Activated effector memory CD4-positive, alpha-beta T cell treated with Interleukin-2 at 50 U/mL for 16 hours (primary cell): ENCODE measurements around the gene SDHAF1.
"Not testable (repeated sequence)": the region's sequence is repeated elsewhere in the genome, so short reads cannot be mapped to it uniquely, and the experiment has no call there.

Experiments used
- DNase-seq: peaks from one replicate; pipeline ENCODE4 v3.0.0-alpha.2; 2020

The SDHAF1 gene, protein sequence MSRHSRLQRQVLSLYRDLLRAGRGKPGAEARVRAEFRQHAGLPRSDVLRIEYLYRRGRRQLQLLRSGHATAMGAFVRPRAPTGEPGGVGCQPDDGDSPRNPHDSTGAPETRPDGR

GRCh38 chr19:35995048-35995993 is at the start of gene SDHAF1:
Gene SDHAF1 (plus strand): TSS chr19:35995188. CDS start chr19:35995275, 87 bp downstream.
- DNase-seq = peak; percentile 89

DNA sequence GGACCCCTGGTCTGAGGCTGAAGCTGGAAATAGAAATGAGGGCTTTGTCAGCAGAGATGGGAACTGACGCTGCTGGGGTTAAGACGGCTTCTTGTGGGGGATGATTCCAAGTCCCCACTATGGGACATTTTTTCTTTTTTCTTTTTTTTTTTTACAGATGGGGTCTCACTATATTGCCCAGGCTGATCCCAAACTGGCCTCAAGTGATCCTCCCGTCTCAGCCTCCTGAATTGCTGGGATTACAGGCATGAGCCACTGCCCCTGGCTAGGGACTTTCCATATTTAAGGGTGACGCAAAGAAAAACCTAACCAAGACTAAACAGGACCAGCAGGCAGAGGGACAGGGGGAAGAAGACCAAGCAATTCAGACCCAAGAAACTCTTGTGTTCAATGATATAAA is 48.8 kb upstream of the SDHAF1 start:
- DNase-seq = no peak

GRCh38 chr19:35949131-35949530 is 45.9 kb upstream of the SDHAF1 start:
- DNase-seq = no peak

GRCh38 chr19:35955881-35956634 is 38.9 kb upstream of the SDHAF1 start:
- DNase-seq = no peak

- DNase-seq = not testable (repeated sequence)
These were observed 37.6 kb upstream of the SDHAF1 start for GRCh38 chr19:35957411-35957810.

GRCh38 chr19:35958660-35959039 is 36.3 kb upstream of the SDHAF1 start:
- no peak for DNase-seq

DNA sequence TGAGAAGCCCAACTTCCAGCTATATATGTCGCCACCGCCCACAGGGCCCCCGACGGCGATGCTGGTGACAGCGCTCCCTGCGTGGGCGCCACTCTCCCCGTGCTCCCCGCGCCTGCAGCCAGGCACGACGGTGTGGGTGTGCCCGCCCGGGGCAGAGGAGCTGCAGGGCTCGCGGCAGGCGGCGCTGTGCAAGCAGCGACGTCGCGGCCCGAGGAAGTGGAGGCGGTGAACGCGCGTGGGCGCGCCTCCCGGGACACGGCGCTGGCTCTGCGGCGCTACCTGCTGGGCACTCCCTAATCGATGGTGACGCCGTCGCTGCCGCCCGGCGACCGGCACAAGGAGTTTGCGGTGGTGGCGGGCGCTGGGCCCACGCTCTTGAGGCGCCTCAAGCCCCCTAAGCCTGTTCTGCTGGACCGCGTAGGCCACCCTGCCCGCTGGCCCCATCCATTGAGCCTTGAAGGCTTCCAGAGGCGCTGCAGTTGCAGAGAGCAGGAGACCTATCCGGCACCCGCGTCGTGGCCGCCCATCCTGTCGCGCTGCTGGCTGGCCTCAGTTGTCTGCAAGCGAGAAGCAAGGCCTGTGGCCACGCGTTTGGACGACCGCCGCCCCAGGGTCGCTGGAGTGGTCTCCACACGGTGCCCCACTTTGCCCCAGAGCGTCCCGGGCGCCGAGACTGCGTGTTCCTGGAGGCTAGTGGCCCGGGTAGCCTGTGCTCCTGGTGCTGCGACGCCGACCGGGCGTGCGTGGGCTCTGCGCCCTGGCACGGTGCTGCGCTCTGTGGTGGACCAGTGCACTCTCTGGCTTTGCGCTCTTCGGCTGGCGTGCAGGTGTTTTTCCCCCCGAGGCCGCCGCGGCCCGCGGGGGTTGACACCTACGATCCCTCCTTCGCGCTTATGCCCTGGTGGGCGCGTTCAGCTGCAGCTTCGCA is 35.7 kb upstream of the SDHAF1 start:
- DNase-seq = peak; percentile 81

DNA sequence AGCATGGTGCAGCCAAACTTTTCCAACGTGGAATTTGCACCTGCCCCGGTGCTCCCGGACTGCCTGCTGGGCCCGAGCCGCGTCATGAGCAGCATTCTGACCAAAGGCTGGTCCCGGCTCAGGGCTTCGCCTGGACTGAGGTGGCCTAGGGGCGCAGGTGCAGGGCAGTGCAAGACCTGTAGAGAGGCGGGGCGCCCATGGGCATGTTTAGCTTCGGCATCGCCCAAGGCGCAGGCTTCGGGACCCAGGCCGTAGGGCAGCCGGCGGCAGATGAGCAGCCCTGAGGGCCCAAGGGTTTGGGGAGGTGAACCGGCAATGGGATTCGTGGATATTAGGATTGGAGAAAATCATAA is 35.0 kb upstream of the SDHAF1 start:
- DNase-seq = no peak

DNA sequence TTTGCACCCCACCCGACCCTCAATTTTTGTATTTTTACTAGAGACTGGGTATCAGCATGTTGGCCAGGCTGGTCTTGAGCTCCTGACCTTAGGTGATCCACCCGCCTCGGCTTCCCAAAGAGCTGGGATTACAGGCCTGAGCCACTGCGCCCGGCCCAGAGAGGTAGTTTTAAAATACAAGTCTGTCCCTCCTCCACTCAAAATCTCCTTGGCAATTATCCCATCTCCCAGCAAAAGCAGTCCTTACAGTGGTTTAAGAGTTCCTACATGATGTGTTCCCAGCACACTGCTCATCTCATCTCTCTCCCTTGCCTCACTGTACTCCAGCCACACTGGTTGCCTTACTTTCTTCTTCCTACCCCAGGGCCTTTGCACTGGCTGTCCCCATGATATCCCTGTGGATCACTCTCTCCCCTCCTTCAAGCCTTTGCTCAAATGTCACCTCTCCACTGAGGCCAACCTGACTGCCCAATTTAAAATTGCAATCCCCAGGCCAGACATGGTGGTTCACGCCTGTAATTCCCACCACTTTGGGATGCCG is 34.5 kb upstream of the SDHAF1 start:
- no peak for DNase-seq

DNA sequence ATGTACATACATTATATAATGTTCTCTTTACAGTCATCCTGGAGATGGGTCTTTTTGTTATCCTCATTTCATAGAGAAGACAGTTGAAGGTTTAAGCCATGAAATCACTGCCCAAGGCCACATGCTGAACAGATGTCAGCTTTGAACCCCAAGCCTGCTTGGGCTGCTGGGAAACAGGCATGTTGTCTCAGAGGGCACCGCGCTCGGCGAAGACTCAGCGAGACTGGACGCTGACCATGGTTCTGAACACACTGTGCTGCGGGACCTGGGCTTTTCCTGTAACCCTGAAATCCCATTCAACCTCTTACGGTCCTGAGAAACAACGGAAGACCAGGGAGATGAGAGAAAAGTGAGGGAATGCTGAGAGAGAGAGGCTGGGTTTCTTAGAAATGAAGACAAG is 31.5 kb upstream of the SDHAF1 start:
- no peak for DNase-seq

GRCh38 chr19:35966771-35967170 is 28.2 kb upstream of the SDHAF1 start:
- DNase-seq = no peak

DNA sequence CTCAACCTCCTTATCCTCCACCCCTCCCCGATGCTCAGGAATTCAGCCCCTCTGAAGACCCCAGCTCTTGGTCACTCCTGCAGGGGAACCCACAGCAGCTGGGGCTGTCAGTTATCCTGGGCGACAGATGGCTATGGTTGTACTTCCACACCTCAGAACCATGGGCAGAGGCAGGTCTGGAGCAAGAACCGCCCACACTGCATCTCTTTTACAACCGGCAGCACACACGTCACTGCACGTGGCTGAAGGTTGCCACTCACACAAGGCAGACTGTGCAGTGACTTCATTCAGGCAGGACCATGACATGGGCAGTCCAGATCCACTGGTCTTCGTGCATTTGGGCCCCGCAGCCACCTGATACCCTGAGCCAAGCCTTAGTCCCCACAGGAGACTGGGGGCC is 21.5 kb upstream of the SDHAF1 start:
- no peak for DNase-seq

DNA sequence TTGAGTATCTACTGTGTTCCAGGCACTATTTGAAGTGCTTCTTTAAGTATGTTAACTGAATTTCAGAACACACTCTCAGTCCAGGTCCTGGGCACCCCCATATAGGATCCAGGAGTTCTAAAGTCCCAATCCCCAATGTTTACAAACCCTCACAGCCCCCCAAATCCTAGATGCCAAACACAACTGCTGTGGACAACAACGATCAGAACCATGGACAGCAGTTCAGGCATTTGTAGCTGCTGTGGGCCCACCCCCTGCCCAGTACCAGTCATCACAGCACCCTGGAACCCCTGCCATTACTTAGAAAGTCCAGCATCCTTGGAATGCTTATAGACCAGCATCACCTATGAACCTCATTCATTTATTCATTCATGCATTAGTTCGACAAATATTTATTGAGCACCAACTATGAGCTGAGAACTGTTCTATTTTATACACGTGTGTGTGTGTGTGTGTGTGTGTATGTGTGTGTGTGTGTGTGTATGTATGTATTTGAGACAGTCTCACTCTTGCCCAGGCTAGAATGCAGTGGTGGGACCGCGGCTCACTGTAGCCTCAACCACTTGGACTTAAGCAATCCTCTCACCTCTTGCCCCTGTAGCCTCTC is 19.3 kb upstream of the SDHAF1 start:
- no peak for DNase-seq

- no peak for DNase-seq
These were observed 17.4 kb upstream of the SDHAF1 start for GRCh38 chr19:35977446-35978222.

GRCh38 chr19:35978271-35978670 is 16.7 kb upstream of the SDHAF1 start:
- DNase-seq = no peak

- DNase-seq = no peak
These were observed 16.1 kb upstream of the SDHAF1 start for GRCh38 chr19:35978832-35979365.

DNA sequence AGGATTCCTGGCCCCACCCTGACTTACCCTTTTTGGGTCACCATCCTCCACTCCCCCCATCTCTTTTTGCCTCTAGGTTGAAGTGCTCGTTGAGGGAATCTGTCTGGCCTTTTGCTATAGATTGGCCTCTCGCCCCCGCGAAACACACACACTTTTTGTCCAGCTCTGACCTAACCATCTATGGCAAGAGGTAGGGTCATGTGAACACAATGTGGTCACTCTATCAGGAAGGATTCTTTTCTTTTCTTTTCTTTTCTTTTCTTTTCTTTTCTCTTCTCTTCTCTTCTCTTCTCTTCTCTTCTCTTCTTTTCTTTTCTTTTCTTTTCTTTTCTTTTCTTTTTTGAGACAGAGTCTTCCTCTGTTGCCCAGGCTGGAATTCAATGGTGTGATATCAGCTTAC is 14.0 kb upstream of the SDHAF1 start:
- DNase-seq = not testable (repeated sequence)

- no peak for DNase-seq
These were observed 11.8 kb upstream of the SDHAF1 start for GRCh38 chr19:35983177-35983576.

DNA sequence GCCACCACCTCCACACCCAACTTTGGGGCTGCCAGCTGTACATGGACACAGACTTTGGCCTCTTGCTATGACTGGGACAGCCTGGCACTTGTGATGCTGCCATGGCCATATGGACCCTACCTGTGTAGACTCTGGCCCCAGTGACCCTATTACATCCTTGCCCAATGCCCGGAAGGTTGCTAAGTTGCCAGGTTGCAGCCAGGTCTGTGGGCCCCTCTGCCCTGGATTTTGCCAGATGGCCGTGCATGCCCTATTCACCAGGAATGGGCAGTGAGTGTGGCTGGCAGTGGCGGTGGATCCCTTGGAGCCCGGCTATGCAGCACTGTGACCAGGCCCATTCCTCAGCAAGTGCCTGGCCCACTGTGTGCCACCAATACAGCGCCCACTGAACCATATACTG is 8.9 kb upstream of the SDHAF1 start:
- no peak for DNase-seq

- no peak for DNase-seq
These were observed 8.1 kb upstream of the SDHAF1 start for GRCh38 chr19:35986664-35987570.
